Frontal cortex (tissue), 4 donors: ENCODE measurements around the gene SLCO4C1. TPM values are rescaled to one million over a fixed set of nuclear protein-coding genes. Genes with fewer than 3 reads are reported as not detected.
"Not testable (repeated sequence)": the region's sequence is repeated elsewhere in the genome, so short reads cannot be mapped to it uniquely, and the experiment has no call there.

Experiments used
- DNase-seq, 2 donors: peaks; one replicate each; pipeline ENCODE4 v3.0.0; 2012; ENCODE audit warnings: low spot score in 2 of 2
- FAIRE-seq: peaks from 2 replicates; lab custom pipeline; 2012; peaks lifted over from hg19 to GRCh38; lab: Jason Lieb, UNC
- total RNA-seq: library from RNA; depleted of rRNA; stranded (reverse); fragments of >200 nt; gene quantifications from one replicate; pipeline ENCODE4 v1.2.3, GENCODE V29; 2014
- donor health status: control.
- donor health status: control.
- donor health status: control.

The SLCO4C1 gene, protein sequence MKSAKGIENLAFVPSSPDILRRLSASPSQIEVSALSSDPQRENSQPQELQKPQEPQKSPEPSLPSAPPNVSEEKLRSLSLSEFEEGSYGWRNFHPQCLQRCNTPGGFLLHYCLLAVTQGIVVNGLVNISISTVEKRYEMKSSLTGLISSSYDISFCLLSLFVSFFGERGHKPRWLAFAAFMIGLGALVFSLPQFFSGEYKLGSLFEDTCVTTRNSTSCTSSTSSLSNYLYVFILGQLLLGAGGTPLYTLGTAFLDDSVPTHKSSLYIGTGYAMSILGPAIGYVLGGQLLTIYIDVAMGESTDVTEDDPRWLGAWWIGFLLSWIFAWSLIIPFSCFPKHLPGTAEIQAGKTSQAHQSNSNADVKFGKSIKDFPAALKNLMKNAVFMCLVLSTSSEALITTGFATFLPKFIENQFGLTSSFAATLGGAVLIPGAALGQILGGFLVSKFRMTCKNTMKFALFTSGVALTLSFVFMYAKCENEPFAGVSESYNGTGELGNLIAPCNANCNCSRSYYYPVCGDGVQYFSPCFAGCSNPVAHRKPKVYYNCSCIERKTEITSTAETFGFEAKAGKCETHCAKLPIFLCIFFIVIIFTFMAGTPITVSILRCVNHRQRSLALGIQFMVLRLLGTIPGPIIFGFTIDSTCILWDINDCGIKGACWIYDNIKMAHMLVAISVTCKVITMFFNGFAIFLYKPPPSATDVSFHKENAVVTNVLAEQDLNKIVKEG
- 0.82 TPM for total RNA-seq

DNA sequence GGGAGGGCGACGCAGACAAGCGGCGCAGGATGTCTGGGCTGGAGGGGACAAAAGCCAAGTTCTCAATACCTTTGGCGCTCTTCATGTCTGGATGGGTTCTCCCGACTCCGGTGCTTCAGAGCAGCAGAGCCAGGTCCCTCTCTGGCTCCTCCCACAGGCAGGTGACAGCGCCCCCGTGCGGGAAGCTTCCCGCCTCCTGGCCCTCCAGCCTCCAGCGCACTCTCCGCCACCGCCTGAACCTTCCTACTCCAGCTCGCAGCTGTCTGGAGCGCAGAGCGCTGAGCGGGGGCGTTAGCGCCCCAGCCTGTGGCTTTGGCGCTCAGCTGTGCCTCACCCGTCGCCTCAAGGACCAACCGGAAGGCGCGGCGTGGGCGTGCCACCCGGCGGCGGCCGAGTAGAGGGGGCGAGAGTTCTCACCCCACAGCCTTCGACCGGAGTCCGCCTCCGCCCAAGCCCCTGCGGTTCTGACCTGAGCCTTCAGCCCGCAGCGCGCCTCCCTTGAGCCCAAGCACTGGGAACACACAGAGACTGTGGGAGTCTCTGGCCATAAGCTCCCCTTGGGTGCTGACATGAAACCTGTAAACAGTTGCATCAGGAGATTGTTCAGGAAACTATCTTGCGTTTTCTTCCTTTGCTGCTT lies at the start of gene SLCO4C1:
SLCO4C1 (minus strand) TSS at position 107 of the 640 bp plus-strand sequence; CDS start at position 85, 22 bp downstream.
- DNase-seq = peak; percentile 29 to 64
- FAIRE-seq = no peak

DNA sequence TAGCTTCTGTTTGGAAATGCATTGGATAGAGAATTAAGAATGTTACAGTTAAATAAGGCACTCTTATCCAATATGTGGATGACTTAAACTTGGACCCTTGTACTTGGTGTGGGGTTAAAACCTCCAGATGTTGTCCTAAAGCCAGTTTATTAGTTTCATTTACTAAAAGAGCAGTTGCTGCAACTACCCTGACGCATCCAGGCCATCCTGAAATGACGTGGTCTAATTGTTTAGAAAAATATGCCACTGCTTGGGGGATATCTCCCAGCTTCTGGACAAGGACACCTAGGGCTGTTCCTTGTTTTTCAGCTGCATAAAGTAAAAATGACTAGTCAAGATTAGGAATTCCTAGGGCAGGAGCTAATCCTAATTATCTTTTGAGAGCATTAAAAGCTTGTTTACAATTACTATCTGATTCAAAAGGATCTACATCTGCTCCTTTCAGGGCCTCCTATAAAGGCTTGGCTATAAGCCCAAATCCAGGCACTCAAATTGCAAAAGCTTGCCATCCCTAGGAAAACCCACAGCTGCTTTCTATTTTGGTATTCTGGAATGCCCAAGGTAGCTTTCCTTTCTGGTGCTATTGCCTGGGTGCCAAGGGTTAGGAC lies 45.7 kb upstream of the SLCO4C1 start:
- DNase-seq = no peak
- no peak for FAIRE-seq

DNA sequence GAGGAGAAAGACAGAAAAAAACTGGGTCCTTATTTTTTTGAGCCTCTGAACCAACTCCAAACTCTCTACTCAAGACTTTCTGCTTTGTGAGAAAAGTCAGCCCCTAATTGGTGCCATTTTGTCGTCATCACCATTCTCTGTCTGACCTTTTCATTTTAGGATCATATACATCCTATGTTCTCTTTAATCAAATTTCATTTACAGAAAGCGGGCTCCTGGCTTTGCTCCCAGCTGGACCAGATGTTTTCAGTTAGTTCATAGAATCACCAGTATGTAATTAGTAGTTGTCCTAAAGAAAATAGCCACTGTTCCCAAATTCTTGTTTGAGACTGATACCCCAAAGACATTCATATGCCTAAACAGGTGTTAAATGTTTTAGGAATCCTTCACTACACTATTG lies 28.6 kb upstream of the SLCO4C1 start:
- FAIRE-seq (no peak), DNase-seq (no peak)

DNA sequence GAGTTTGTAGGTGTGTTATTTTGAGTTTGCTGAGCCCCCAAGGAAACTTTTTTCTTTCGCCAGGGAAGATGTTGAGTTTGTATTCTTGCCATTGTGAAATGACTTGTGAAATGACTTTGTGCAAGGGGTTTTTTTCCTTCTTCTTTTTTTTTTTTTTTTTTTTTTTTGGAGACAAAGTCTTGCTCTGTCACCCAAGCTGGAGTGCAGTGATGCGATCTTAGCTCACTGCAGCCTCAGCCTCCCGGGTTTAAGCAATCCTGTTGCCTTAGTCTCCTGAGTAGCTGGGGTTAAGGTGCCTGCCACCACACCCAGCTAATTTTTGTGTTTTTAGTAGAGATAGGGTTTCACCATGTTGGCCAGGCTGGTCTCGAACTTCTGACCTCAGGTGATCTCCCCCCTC lies 22.7 kb upstream of the SLCO4C1 start:
- not testable (repeated sequence) for FAIRE-seq, DNase-seq

DNA sequence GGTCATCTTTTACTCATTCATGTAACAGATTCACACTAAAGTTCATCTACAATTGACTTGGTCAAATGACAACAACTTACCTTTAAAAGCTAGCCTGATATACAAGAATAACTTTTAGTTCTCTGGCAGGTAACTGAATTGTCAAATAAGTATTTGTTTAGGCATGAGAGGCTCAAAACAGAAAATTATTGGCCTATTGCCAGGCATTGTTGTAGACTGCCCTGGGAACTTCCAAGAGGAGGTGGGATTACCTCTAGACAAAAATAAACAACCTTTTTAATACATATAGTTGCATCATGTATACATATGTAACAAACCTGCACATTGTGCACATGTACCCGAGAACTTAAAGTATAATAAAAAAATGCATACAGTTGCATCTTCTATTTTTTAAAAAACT lies 18.2 kb upstream of the SLCO4C1 start:
- FAIRE-seq (no peak), DNase-seq (no peak)

DNA sequence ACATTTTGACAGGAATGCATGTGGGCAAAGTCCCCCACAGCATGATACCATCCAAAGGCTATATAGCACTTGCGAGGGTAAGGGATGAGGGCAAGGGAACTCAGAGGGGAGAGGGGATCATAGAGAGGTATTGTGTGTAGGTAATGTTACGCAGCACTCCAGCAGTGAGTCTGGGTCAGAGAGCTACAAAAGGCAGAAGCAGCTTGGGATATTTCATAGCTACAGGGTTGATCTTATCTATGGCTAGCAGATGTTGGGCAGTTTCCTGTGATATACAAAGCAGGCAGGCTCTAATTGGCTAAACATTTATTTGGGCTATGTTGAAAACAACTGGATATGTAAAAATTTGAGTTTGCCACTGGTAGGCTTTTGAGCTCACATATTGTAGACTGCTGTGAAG lies 17.8 kb upstream of the SLCO4C1 start:
- DNase-seq (no peak), FAIRE-seq (no peak)

DNA sequence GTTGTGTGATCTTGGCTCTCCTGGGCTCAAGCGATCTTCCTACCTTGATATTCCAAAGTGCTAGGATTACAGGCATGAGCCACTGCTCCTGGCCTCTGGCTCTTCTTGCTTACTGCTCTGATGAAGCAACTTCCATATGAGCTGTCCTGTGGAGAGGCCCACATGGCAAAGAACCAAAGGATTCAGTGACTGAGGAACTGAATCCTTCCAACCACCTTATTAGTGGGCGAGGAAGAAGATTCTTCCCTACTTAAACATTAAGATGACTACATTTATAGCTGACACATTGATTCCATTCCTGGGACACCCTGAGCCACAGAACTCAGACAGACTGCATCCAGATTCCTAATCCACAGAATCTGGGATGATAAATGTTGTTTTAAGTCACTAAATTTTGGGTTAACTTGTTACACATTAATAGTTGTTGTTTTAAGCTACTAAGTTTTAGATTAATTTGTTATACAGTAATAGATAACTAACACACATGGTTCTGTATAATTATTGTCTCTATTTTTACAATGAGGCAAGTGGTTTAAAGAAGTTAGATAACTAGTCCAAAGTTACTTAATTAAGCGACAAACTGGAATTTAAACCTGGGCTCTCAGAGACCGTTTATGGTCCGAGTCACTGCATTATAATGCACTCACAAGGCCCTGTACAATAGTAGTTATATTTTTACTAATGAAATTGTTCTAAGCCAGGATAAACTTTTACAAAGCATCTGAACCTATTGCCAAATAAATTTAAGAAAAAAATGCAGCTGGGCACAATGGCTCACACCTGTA lies 16.7 kb upstream of the SLCO4C1 start:
- FAIRE-seq = no peak
- no peak for DNase-seq

DNA sequence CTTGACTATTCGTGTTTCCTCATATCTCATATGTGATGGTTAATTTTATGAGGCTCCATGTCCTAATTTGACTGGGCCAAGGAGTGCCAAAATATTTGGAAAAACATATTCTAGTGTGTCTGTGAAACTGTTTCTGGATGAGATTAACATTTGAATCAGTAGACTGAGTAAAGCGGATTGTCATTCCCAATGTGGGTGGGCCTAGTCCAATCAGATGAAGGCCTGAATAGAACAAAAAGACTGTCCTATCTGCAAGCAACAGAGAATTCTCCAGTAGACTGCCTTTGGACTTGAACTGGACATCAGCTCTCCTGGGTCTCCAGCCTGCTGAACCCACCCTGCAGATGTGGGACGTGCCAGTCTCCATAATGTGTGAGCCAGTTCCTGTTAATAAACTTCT lies 13.5 kb upstream of the SLCO4C1 start:
- no peak for FAIRE-seq
- no peak for DNase-seq

DNA sequence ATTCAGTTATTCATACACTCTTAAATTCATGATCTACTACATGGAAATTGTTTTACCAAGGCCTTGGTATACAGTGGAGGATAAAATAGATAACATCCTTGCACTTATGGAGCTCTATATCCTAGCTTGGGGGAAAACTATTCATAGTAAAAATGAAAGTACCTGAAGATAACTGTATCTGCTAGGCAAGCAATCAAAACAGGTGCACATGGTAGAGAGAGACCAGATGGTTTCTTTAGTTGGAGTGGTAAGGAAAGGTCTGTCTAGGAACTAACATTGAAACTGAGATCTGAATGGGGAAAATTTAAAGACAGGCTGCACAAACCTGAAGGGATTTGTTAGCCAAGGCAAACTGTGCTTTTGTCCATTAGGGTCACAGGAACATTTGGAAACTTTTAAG lies 11.1 kb upstream of the SLCO4C1 start:
- DNase-seq (no peak), FAIRE-seq (no peak)

DNA sequence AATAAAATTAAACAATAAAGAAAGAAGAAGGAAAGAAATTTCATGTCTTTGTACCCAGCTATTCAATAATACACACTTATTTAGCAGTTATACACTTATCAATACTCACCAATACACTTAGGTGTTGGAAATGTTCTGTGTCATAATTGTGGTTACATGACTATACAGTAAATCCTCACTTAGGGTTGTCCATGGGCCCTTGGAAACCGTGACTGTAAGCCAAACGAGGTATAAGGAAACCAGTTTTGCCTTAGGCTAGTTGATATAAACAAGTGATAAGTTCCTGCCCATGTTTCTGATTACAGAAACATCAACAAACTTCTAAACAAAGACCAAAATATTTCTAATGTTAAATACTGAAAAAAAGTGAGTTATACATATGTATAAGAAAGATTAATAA lies 10.0 kb upstream of the SLCO4C1 start:
- DNase-seq (no peak), FAIRE-seq (no peak)

DNA sequence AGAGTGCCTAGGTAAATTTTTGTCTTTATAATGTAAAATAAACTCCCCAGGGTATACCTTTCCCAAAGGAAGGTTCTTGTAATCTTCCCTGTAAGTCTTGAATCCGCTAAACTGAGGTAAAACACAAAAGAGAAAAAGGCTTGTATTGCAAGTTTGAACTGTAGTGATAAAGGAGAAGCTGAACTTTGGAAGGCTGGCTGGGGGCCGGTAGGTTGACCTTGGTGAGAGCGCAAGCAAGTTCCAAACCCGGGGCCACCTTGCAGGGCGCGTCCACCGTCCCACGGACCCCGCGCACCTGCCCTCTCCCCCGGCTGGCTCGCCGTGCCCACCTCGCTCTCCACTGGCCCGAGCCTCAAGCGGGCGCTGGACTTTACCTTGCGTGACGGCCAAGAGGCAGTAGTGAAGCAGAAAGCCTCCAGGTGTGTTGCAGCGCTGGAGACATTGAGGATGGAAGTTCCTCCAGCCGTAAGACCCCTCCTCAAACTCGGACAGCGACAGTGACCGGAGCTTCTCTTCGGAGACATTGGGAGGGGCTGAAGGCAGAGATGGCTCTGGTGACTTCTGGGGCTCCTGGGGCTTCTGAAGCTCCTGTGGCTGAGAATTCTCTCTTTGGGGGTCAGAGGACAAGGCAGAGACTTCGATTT lies 428 bp downstream of the SLCO4C1 start:
- no peak for FAIRE-seq
- no peak for DNase-seq

DNA sequence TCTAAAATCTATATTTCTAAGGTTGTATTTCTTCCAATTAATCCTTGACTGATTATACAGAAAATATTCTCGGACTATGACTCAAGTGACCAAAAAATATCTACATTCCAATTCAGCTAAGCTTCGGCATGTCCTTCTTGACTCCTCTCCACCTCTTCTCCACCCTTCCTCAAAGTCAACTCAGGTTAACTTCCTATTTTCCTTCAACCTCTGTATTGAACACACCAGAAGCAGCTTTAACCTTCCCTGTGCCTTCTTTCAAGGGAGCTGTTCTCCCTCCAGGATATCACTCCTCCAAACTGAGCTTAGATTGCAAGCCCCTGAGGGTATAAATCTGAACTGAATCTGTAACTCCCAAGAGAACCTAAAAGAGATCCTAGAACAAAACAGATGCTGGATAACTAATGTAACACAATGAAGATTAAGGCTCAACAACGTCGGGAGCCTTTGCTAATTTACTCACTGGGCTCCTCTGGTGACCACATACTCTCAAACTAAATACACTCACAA lies 1.1 kb downstream of the SLCO4C1 start:
- FAIRE-seq (no peak), DNase-seq (no peak)

DNA sequence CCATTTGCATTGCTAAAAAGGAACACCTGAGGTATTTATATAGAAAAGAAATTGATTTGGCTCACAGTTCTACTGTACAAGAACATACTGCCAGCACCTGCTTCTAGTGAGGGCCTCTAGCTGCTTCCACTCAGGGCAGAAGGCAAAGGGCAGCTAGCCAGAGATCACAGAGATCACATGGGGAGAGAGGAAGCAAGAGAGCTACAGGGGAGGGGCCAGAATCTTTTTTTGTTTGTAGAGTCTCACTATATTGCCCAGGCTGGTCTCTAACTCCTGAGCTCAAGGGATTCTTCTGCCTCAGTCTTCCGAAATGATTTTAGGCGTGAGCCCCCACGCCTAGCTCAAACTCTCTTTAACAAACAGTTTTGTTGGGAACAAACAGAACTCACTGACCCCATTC lies 6.1 kb downstream of the SLCO4C1 start:
- DNase-seq (no peak), FAIRE-seq (no peak)

DNA sequence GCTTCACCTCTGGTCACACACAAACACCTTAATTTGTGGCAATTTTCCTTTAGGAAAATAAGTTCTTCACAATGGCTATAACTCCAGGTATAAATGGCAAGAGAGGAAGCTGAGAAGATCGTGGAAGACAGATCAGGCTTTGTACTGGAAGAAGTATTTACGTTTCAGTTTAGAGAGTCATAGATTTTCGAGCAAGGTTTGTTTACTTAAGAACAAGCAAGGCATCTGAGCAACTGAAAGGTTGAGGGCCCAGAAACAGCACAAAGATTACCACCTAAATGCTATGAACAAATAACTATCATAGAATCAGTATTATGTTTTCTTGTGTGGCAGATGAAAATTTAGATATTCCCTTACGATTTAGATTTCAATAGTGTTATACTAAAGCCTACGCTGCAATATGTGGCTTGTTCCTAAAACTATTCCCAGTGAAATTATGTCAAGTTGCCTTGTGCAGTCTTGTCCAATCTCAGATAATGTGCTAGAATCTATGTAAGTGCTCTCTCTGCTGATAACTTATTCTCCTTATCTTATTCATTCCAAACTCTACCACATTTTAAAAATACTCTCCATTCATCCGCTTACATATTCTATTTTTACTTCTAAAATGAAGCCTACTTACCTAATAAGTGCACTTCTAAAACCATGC lies 6.7 kb downstream of the SLCO4C1 start:
- FAIRE-seq = no peak
- DNase-seq = no peak

DNA sequence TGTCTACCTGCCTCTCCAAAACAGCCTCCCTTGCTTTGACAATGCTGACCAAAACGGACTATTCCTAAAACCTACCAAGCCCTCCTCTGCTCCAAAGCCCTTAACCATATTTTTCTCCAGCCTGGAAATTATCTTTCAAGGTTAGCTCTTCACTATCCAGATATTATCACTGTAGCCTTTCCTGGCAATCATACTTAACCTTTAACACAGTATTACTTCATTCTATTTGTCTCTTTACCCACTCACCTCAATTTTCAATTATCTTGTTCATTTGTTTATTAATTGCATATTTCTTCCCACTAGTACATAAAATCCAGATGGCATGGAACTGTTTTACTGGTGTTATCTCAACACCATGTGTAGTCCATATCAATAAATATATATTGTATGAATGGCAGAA lies 7.5 kb downstream of the SLCO4C1 start:
- no peak for FAIRE-seq
- no peak for DNase-seq

DNA sequence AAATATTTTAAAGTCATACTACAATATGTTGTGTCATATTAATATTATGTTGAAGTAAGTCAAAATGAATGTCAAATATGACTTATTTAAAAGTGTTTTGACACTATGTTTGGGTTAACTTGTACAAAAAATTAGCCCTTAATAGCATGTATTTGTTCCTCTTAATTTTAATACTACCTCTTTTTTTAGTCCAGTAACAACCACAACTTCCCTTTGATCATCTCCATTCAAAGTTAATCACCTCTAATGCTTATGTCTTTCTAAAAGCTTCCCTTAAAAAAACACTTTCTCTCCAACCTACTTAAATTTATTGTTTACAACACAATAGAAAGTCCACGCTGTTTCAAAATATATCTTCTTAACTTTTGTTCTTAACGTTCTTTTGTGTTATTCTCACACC lies 9.6 kb downstream of the SLCO4C1 start:
- FAIRE-seq (peak; percentile 15), DNase-seq (no peak)

DNA sequence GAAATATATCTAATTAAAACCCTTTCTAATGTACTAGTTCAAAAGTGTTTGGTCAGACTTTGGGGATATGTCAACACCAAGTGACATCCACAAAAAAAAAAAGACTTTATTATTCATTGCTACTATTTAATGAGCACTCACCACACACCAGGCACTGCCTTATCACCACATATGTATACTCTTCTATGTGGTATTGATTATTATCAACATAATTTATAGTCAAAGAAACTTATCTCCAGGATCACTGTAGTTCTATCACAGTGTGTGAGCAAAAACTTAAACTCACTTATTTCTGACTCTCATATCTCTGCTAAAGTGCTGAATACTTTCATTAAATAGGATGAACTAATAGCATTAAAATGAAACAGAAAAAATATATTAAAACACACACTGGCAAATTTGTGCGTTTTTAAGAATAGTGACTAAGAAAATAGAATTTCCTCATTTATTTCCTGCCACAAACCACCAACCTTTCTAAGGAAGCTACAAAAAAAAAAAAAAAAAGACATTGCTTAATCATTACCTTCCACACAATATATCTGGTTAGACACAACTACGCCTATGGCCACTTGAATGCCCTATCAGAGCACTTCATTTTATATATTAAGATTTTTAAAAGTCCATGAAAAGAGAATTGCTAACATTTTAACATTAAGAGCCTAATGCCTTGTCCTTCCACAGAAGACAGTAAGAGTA lies 12.8 kb downstream of the SLCO4C1 start:
- no peak for FAIRE-seq
- no peak for DNase-seq

DNA sequence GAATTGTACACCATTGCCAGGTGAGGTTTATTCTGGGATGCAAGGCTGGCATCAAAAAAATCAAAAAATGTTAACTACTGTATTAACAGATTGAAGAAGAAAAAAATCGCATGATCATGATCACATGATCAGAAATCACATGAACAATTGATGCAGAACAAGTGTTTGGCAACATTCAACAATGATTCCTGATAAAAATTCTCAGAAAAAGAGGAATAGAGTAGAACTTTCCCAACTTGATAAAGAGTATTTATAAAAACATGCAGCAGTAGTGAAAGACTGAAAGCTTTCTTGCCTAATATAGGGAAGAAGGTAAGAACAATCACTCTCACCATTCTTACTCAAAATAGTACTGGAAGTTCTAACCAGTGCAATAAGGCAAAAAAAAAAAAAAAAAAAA lies 16.4 kb downstream of the SLCO4C1 start:
- FAIRE-seq = no peak
- DNase-seq = no peak
